ENCODE data around the gene CPVL. TPM values are rescaled to one million over a fixed set of nuclear protein-coding genes. Genes with fewer than 3 reads are reported as not detected.
"Not testable (repeated sequence)": the region's sequence is repeated elsewhere in the genome, so short reads cannot be mapped to it uniquely, and the experiment has no call there.

Gene CPVL
- total RNA-seq, 1 experiment from 2014 or later: not detected

GRCh38 chr7:29126804-29127203 is 19.5 kb downstream of the CPVL start:
- DNase-seq (ENCODE audit: low spot score): peak; percentile 38
- in situ Hi-C loops (cut with HindIII; ENCODE audit: low sequenced_read_pairs): no loop called here

DNA sequence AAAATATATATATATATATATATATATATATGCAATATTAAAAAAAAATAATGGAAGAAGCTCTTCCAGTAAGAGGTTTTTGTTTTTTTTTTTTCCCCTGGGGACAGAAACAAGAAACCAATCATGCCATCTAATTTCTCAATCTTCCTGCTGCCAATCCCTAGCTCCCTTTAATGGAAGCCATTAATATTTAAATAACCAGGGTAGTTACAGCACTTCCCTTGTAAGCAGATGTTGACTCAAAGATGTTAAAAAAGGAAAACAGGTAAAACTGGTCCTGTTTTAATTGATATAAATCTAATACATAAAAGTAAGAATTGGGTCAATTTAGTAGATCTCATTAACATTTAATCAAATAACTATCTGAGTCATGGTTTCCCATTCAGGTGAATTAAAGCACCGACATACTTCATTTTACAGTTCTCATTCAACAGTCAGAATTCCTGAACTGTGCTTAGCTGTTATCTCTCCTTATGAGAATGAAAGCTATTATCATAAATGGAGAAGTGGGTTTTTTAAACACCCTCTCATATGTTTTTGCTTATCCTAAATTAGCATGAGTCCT is 22.6 kb downstream of the CPVL start:
- peak; percentile 59 for DNase-seq (ENCODE audit: low spot score)
- in situ Hi-C loops (cut with HindIII; ENCODE audit: low sequenced_read_pairs): no loop called here

GRCh38 chr7:29122759-29123158 is 23.6 kb downstream of the CPVL start:
- DNase-seq (ENCODE audit: low spot score): peak; percentile 66
- in situ Hi-C loops (cut with HindIII; ENCODE audit: low sequenced_read_pairs): no loop called here

DNA sequence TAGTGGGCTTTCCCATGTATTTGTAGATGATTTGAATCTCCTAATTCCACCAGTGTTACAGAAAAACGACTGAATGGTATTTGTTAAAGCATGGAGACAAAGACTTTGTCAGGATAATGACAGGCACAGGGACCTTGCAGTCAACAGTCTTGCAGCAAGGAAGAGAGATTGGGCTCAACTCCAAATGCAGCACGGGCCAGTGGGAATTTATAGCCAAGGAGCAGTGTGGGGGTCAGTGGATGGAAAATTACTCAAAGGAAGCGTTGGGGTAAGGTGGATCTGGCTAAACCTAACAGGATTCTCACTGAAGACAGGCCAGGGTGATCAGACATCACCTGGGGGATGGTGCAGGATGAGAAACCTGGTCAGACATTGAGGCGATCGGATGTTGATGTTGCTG is 24.3 kb downstream of the CPVL start:
- in situ Hi-C loops (cut with HindIII; ENCODE audit: low sequenced_read_pairs): no loop called here
- peak; percentile 98 for DNase-seq (ENCODE audit: low spot score)

GRCh38 chr7:29120955-29121354 is 25.4 kb downstream of the CPVL start:
- no peak for DNase-seq (ENCODE audit: low spot score)
- in situ Hi-C loops (cut with HindIII; ENCODE audit: low sequenced_read_pairs): no loop called here

DNA sequence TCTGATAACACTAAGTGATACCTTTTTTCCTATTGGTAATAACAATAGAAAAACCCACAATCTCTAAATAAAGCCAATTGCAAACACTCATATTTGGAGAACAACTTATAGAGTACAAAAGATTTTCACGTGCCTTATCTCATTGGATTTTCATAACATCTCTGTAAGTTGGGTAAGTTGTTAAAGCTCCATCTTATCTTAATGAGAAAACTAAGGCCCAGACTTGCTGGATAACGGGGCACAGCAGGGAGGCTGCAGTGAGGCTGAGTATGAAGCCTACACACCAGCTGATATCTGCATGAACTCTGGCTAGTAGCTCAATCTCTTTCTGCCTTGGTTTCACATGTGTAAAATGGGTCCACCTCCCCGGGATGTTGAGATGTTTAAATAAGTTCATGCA is 26.8 kb downstream of the CPVL start:
- in situ Hi-C loops (cut with HindIII; ENCODE audit: low sequenced_read_pairs): no loop called here
- DNase-seq (ENCODE audit: low spot score): no peak

- in situ Hi-C loops (cut with HindIII; ENCODE audit: low sequenced_read_pairs): no loop called here
- DNase-seq (ENCODE audit: low spot score): peak; percentile 69
Observed at GRCh38 chr7:29116361-29117200, 29.8 kb downstream of the CPVL start.

- in situ Hi-C loops (cut with HindIII; ENCODE audit: low sequenced_read_pairs): no loop called here
- no peak for DNase-seq (ENCODE audit: low spot score)
Observed at GRCh38 chr7:29115753-29116152, 30.6 kb downstream of the CPVL start.

DNA sequence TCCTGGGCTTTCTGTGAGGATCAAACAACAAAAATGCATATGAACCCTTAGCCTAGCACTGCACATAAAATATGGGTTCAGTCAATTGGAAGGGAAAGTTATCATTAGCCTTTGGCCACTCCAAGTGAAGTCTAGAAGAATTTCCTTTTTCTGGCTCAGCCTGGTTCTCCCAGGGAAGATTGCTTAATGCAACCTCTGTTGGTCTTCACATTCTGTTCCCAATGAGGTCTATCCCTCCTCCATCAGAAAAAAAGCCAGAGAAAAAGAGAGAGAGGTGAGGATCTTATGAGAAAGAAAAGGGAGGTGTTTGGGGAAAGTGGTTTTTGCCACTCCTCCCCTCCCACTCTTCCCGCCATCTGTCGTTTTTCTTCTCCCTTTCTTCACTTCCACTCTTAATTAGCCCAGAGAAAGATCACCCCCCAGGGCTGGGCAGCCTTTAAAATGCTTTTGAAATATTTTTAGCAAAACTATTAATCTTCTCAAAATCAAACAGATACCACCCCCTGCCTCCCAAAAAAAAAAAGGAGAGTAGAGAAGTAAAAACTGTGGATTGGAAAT is 31.1 kb downstream of the CPVL start:
- no peak for DNase-seq (ENCODE audit: low spot score)
- in situ Hi-C loops (cut with HindIII; ENCODE audit: low sequenced_read_pairs): no loop called here

DNA sequence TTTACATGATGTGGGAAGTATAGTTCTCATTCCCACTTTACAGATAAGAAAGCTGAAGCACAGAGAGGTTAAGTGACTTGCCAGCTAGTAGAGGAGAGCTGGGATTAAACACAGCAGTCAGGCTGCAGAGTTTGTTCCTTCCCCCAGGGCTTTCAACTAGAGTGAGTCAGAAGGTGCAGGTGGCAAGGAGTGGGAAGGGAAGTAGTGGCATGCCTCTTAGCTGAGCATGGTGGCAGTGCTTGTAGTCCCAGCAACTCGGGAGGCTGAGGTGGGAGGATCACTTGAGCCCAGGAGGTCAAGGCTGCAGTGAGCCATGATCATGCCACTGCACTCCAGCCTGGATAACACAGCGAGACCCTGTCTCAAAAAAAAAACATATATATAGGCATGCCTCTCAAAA is 32.1 kb downstream of the CPVL start:
- in situ Hi-C loops (cut with HindIII; ENCODE audit: low sequenced_read_pairs): not testable (repeated sequence)

GRCh38 chr7:29113384-29114102 is 32.8 kb downstream of the CPVL start:
- in situ Hi-C loops (cut with HindIII; ENCODE audit: low sequenced_read_pairs): no loop called here
- no peak for DNase-seq (ENCODE audit: low spot score)

More for the DNA sequence above, 32.1 kb downstream of the CPVL start:
- DNase-seq (ENCODE audit: low spot score): not testable (repeated sequence)

DNA sequence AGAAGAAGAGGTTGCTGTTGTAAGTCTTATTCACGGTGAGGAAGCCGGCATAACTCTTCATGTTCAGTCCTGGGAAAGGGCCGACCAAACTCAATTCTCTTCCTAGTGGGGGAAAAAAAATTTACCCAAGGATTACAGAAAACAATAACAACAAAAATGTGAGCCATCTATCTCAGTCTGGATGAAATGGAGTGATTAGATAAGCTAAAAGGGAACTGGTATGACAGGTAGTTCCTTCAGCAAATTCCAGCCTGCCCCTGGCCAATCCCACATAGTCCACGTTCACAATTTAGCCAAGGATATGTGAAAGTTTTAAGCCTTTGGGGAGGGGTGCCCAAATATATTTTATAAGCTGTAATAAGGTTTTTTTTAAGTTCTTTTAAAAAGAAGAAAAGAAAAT is 33.6 kb downstream of the CPVL start:
- no peak for DNase-seq (ENCODE audit: low spot score)
- in situ Hi-C loops (cut with HindIII; ENCODE audit: low sequenced_read_pairs): no loop called here

GRCh38 chr7:29109899-29110298 is 36.4 kb downstream of the CPVL start:
- DNase-seq (ENCODE audit: low spot score): no peak
- in situ Hi-C loops (cut with HindIII; ENCODE audit: low sequenced_read_pairs): no loop called here

DNA sequence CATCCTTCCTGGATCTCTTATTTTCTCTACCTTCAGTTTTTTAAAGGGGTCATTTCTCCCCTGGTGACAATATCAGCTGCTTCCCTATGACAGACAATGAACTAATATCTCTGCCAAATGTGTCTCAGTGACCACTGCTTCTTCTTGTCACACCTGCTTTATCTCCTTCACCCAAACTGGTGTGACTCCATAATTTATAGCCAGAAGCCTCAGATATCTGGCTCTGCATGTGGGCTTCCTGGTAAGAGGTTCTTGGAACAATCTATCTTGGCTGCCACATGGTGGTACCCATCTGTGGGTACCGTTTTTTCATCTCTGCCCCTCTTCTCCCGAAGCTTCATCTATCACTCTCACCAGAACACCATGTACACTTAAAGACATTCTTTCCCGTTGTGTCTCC is 37.0 kb downstream of the CPVL start:
- in situ Hi-C loops (cut with HindIII; ENCODE audit: low sequenced_read_pairs): no loop called here
- no peak for DNase-seq (ENCODE audit: low spot score)

- in situ Hi-C loops (cut with HindIII; ENCODE audit: low sequenced_read_pairs): no loop called here
- no peak for DNase-seq (ENCODE audit: low spot score)
Observed at GRCh38 chr7:29107056-29107455, 39.3 kb downstream of the CPVL start.

DNA sequence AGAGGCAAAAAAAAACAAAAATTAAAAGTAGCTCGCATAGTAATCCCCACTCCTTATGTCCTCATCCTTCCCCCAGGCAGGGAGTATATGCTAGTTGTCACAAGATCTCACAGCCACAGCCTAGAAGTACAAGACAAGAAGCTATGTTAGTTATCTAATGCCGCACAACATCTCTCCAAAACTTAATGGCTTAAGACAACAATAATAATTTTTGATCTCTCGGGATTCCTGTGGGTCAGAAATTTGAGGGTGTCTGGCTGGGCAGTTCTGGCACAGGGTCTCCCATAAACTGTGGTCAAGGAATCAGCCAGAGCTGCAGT is 39.7 kb downstream of the CPVL start:
- in situ Hi-C loops (cut with HindIII; ENCODE audit: low sequenced_read_pairs): no loop called here
- no peak for DNase-seq (ENCODE audit: low spot score)

GRCh38 chr7:29105752-29106668 is 40.3 kb downstream of the CPVL start:
- peak; percentile 83 for DNase-seq (ENCODE audit: low spot score)
- in situ Hi-C loops (cut with HindIII; ENCODE audit: low sequenced_read_pairs): no loop called here

GRCh38 chr7:29105191-29105590 is 41.1 kb downstream of the CPVL start:
- in situ Hi-C loops (cut with HindIII; ENCODE audit: low sequenced_read_pairs): no loop called here
- no peak for DNase-seq (ENCODE audit: low spot score)

GRCh38 chr7:29102558-29103151 is 43.7 kb downstream of the CPVL start:
- in situ Hi-C loops (cut with HindIII; ENCODE audit: low sequenced_read_pairs): no loop called here

More at GRCh38 chr7:29102558-29103151, 43.7 kb downstream of the CPVL start:
- no peak for DNase-seq (ENCODE audit: low spot score)
